HG02642 (cell line): Measurements from ENCODE around the gene TNPO1.
"Not testable (repeated sequence)": the region's sequence is repeated elsewhere in the genome, so short reads cannot be mapped to it uniquely, and the experiment has no call there.

ENCODE experiments used
- ATAC-seq: cut with Tn5 transposase; IDR thresholded peaks from one replicate; pipeline ENCODE4 v1.9.1; 2021; ENCODE audit warnings: mild to moderate bottlenecking; ENCODE audit not compliant: unreplicated experiment, poor library complexity

The TNPO1 gene

GRCh38 chr5:72816284-72817075 is at the start of gene TNPO1:
Gene TNPO1 (plus strand): TSS chr5:72816661. CDS start chr5:72816738, 77 bp downstream.
- peak; percentile 84 for ATAC-seq

- no peak for ATAC-seq
Observed at GRCh38 chr5:72767289-72768010, 49.0 kb upstream of the TNPO1 start.

- ATAC-seq: no peak
Observed at GRCh38 chr5:72770266-72770665, 46.2 kb upstream of the TNPO1 start.

GRCh38 chr5:72776684-72777083 is 39.8 kb upstream of the TNPO1 start:
- ATAC-seq: no peak

- no peak for ATAC-seq
Observed at GRCh38 chr5:72779520-72779919, 36.9 kb upstream of the TNPO1 start.

- ATAC-seq: no peak
Observed at GRCh38 chr5:72783354-72783753, 33.1 kb upstream of the TNPO1 start.

GRCh38 chr5:72784129-72784528 is 32.3 kb upstream of the TNPO1 start:
- no peak for ATAC-seq

GRCh38 chr5:72785801-72786200 is 30.7 kb upstream of the TNPO1 start:
- ATAC-seq: no peak

GRCh38 chr5:72786676-72787075 is 29.8 kb upstream of the TNPO1 start:
- no peak for ATAC-seq

- ATAC-seq: no peak
Observed at GRCh38 chr5:72788866-72789505, 27.5 kb upstream of the TNPO1 start.

- no peak for ATAC-seq
Observed at GRCh38 chr5:72790186-72790585, 26.3 kb upstream of the TNPO1 start.

- ATAC-seq: not testable (repeated sequence)
Observed at GRCh38 chr5:72792662-72793061, 23.8 kb upstream of the TNPO1 start.

- no peak for ATAC-seq
Observed at GRCh38 chr5:72796001-72796400, 20.5 kb upstream of the TNPO1 start.

GRCh38 chr5:72799721-72800120 is 16.7 kb upstream of the TNPO1 start:
- ATAC-seq: no peak

- ATAC-seq: not testable (repeated sequence)
Observed at GRCh38 chr5:72808637-72809036, 7.8 kb upstream of the TNPO1 start.

- no peak for ATAC-seq
Observed at GRCh38 chr5:72811849-72812248, 4.6 kb upstream of the TNPO1 start.

GRCh38 chr5:72812488-72812887 is 4.0 kb upstream of the TNPO1 start:
- ATAC-seq: no peak

- ATAC-seq: no peak
Observed at GRCh38 chr5:72814104-72814503, 2.4 kb upstream of the TNPO1 start.

- no peak for ATAC-seq
Observed at GRCh38 chr5:72814864-72815263, 1.6 kb upstream of the TNPO1 start.

- no peak for ATAC-seq
Observed at GRCh38 chr5:72815580-72816283, 729 bp upstream of the TNPO1 start.

GRCh38 chr5:72817076-72817481 is 618 bp downstream of the TNPO1 start:
- ATAC-seq: peak; percentile 34
